ENCODE data around the gene ARFGEF3.
"Not testable (repeated sequence)": the region's sequence is repeated elsewhere in the genome, so short reads cannot be mapped to it uniquely, and the experiment has no call there.

The ARFGEF3 gene

DNA sequence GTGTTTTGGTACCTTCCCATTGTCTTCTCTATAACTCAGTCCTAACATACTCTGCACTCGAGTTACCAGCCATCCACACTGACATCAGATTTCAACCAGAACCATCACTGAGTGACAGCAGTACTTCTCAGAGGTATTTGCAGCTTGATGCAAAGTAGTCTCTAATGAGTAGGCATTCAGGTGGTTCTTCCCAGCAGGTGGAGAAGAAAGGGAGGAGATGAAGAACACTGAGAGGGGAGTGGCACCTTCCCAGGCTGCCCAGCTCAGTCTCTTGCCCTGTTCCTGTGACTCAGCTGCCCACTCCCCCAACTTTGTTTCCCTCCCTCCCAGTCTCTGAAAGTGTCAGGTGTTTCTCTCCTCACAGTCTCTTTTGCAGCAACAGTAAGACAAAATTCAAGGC lies 177.3 kb downstream of the ARFGEF3 start:
- H3K9me3 ChIP-seq (replicated peaks in 1 of 11), result no peaks in the 10 kb centered on the region
- no peaks in the 10 kb centered on the region for H3K27me3 ChIP-seq
- H3K27ac ChIP-seq, result no peak overlapping the region
- no peak for TF ChIP-seq Cebpa-rat (IDR thresholded peaks at IDR 0.05)
- H4K20me1 ChIP-seq, result no peaks in the 10 kb centered on the region
- no peaks in the 10 kb centered on the region for H3K4me1 ChIP-seq
- H3K9ac ChIP-seq, result no peak overlapping the region
- H3K4me3 ChIP-seq, result no peak overlapping the region
- H3K4me2 ChIP-seq, result no peak overlapping the region
- no peaks in the 10 kb centered on the region for H3K36me3 ChIP-seq

DNA sequence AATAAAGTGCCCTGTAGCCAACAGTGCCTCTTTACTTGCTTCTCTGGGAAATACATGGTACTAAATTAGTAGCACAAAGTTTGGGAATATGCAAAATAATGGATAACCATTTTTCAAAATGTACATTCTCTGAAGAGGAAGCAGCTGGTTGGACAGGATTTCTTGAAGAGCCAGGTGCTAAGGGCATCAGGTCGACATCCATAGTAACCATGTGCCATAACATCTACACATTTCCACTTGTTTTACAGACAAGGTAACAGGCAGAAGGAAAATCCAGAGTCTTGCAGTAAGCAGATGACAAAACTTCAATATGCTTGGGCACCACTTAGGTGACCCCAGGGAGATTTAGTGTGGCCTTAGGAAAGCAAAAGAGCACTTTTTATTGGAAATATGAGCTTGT lies 179.4 kb downstream of the ARFGEF3 start:
- H3K36me3 ChIP-seq, result no peaks in the 10 kb centered on the region
- no peak overlapping the region for H3K4me3 ChIP-seq
- H3K9ac ChIP-seq, result no peak overlapping the region
- no peaks in the 10 kb centered on the region for H4K20me1 ChIP-seq
- no peak overlapping the region for H3K4me2 ChIP-seq
- H3K27ac ChIP-seq, result no peak overlapping the region
- no peaks in the 10 kb centered on the region for H3K4me1 ChIP-seq
- H3K9me3 ChIP-seq (replicated peaks in 1 of 11), result no peaks in the 10 kb centered on the region
- no peak for TF ChIP-seq Cebpa-rat (IDR thresholded peaks at IDR 0.05)
- no peaks in the 10 kb centered on the region for H3K27me3 ChIP-seq

DNA sequence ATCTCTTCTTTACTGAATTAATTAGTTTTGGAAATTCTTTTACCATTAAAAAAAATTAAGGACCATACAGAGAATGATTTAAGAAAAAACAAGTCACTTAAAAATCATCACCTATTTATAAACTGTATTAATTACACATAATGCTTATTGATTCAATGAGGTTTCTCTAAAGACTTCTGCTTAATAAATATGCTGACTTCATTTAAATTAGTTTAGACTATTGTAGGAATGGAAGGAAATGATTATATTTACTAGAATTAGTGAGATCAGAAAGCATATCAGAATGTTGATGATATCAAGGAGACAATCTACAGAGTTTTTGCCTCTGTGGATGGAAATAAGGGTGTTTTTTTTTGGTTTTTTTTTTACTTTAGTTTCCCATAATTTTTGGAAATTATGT lies 181.4 kb downstream of the ARFGEF3 start:
- Histone ChIP-seq H3K4me3 (no peak overlapping the region), H3K9ac (no peak overlapping the region), H4K20me1 (no peaks in the 10 kb centered on the region), H3K36me3 (no peaks in the 10 kb centered on the region), H3K4me1 (no peaks in the 10 kb centered on the region), H3K9me3 (replicated peaks in 1 of 11) (no peaks in the 10 kb centered on the region), H3K27me3 (no peaks in the 10 kb centered on the region), H3K4me2 (no peak overlapping the region), H3K27ac (no peak overlapping the region)
- TF ChIP-seq Cebpa-rat (IDR thresholded peaks at IDR 0.05), result no peak

DNA sequence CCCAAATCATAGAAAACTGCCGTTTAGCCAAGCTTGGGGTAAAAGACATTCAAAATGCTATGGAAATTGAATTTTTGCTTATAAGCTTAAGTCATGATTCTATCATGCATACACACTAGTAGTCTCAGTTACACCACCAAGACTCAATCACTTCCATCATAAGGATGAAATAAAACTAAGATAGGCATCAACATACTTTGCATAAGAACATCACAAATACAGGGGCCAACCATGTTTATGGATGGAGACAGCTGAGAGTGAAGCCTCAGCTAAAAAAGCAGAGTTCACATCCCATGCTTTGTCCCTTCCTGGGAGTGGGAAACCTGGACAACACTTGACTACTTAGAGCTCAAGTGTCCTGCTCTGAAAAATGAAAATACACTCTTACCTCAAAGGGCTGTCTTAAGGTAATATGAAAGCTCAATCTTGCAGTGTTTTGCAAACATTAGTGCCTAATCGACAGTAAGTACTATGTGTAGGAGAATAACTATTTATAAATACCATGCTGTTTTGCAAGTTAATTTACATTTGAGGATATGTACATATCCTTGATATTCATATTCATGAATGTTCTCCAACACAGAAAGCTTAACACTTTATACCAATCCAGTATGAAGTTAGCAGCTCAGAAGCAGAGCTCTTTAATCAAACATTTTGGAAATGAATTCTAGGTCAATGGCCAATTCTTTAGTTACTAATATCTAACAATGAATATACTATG lies 184.0 kb downstream of the ARFGEF3 start:
- Histone ChIP-seq H3K27me3 (no peaks in the 10 kb centered on the region), H4K20me1 (no peaks in the 10 kb centered on the region), H3K4me2 (no peak overlapping the region), H3K9ac (no peak overlapping the region), H3K27ac (no peak overlapping the region), H3K36me3 (no peaks in the 10 kb centered on the region), H3K4me3 (no peak overlapping the region), H3K9me3 (replicated peaks in 1 of 11) (no peaks in the 10 kb centered on the region), H3K4me1 (no peaks in the 10 kb centered on the region)
- no peak for TF ChIP-seq Cebpa-rat (IDR thresholded peaks at IDR 0.05)

DNA sequence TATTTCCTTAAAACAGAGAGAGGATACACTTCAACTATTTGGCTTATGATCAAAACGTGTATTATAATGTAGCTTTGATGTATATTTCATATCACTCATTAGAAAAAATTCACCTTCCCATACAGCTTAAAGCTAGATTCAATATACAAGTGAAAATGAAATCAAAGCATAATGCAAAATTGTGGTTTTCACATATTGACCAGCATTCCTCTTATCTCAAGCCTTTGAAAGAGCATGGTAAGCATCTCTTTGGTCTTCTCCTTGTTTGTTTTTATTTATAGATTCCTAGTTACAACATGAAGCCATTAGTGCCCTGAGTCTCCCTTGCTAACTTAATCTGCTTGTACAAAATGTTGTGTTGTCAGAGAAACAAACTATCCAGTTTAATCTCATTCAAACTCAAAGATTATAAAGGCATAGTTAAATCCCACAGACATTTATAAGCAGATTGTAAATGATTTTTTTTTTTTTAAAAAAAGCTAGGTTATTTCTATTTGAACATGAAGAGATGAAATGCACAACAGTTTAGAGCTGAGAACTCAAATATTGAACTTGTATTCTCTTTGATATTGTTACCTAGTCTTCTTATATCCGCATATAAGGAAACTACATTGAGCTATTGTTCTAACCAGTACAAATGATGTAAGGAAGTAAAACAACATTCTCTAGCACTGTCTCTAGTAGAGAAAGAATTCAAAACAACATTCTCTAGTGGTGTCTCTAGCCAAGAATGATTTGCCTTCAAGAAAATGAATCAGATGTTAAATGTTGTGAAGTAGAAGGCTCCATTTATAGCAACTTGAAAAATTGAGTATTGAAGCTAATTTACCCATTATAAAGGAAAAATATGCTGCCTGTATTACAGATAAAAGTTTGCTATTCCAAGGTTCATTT lies 184.8 kb downstream of the ARFGEF3 start:
- Histone ChIP-seq H3K27me3 (no peaks in the 10 kb centered on the region), H3K9ac (no peak overlapping the region), H4K20me1 (no peaks in the 10 kb centered on the region), H3K36me3 (no peaks in the 10 kb centered on the region), H3K27ac (no peak overlapping the region), H3K4me3 (no peak overlapping the region), H3K9me3 (replicated peaks in 1 of 11) (no peaks in the 10 kb centered on the region), H3K4me1 (no peaks in the 10 kb centered on the region), H3K4me2 (no peak overlapping the region)
- no peak for TF ChIP-seq Cebpa-rat (IDR thresholded peaks at IDR 0.05)

DNA sequence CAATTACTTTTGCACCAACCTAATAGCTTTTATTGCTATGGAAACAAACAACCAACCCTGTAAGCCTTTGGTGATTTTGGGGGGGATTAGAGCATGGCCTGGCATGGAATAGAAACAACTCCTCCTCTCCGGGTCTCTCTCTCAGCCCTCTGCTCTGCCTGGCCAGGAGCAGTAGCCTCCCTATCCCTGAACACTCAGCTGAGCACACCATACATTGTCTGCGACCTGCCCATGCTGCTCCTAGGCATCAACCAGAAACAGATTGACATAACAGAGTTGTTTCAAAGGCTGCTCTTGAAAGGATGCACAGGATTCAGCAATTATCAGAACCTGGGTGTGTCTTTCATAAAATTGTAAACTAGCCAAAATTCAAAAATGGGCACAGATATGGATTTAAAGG lies 186.1 kb downstream of the ARFGEF3 start:
- H3K4me3 ChIP-seq, result no peak overlapping the region
- no peak overlapping the region for H3K9ac ChIP-seq
- H3K36me3 ChIP-seq, result no peaks in the 10 kb centered on the region
- no peaks in the 10 kb centered on the region for H3K27me3 ChIP-seq
- no peak overlapping the region for H3K27ac ChIP-seq
- no peak overlapping the region for H3K4me2 ChIP-seq
- no peak for TF ChIP-seq Cebpa-rat (IDR thresholded peaks at IDR 0.05)
- no peaks in the 10 kb centered on the region for H3K4me1 ChIP-seq
- no peaks in the 10 kb centered on the region for H3K9me3 ChIP-seq (replicated peaks in 1 of 11)
- H4K20me1 ChIP-seq, result no peaks in the 10 kb centered on the region

DNA sequence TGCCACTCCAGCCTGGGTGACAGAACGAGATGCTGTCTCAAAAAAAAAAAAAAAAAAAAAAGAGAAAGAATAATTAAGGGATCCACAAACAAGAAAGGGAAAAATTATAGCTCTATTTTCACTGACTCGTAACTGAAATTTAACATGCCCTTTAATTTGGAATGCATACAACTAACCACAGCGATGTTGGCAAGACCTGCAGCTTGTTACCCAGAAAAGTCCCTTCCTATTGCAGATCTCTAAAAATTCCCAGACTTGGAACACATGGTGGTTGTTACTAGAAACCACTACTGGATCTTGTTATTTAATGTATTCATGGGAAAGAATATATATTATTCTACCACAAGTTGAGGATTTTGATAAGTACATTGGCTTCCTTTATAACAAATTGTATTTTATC lies 188.2 kb downstream of the ARFGEF3 start:
- Histone ChIP-seq H3K36me3 (no peaks in the 10 kb centered on the region), H3K4me1 (no peaks in the 10 kb centered on the region), H3K9me3 (replicated peaks in 1 of 11) (no peaks in the 10 kb centered on the region), H3K27me3 (no peaks in the 10 kb centered on the region), H4K20me1 (no peaks in the 10 kb centered on the region), H3K4me3 (no peak overlapping the region), H3K4me2 (no peak overlapping the region), H3K9ac (no peak overlapping the region), H3K27ac (no peak overlapping the region)
- TF ChIP-seq Cebpa-rat (IDR thresholded peaks at IDR 0.05), result no peak

DNA sequence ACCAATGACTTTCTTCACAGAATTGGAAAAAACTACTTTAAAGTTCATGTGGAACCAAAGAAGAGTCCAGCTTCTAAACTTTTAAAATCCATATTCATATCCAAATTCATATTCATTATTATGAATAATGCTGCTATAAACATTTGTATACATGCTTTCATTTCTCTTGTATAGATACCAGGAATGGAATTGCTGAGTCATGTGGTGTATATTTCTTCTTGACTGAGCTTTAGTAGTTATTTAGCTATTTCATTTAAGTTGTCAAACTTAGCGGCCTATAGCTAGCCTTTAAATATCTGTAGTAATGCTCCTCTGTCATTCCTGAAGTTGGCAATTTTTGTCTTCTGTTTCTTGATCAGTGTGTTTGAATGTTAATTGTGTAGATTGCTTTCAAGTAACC lies 196.2 kb downstream of the ARFGEF3 start:
- H3K4me3 ChIP-seq, result no peak overlapping the region
- H3K27ac ChIP-seq, result no peak overlapping the region
- TF ChIP-seq Cebpa-rat (IDR thresholded peaks at IDR 0.05), result no peak
- no peaks in the 10 kb centered on the region for H3K27me3 ChIP-seq
- H3K36me3 ChIP-seq, result no peaks in the 10 kb centered on the region
- no peaks in the 10 kb centered on the region for H3K4me1 ChIP-seq
- no peak overlapping the region for H3K4me2 ChIP-seq
- no peaks in the 10 kb centered on the region for H3K9me3 ChIP-seq (replicated peaks in 1 of 11)
- H3K9ac ChIP-seq, result no peak overlapping the region
- H4K20me1 ChIP-seq, result no peaks in the 10 kb centered on the region

DNA sequence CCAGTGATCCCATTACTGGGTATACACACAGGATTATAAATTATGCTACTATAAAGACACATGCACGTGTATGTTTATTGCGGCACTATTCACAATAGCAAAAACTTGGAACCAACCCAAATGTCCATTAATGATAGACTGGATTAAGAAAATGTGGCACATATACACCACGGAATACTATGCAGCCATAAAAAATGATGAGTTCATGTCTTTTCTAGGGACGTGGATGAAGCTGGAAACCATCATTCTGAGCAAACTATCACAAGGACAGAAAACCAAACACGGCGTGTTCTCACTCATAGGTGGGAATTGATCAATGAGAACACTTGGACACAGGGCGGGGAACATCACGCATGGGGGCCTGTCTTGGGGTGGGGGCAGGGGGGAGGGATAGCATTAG lies 206.9 kb downstream of the ARFGEF3 start:
- not testable (repeated sequence) for H3K27ac ChIP-seq; H3K4me2 ChIP-seq; H3K4me3 ChIP-seq; H4K20me1 ChIP-seq; H3K9me3 ChIP-seq (replicated peaks in 1 of 11); H3K9ac ChIP-seq; H3K36me3 ChIP-seq; H3K27me3 ChIP-seq
- H3K4me1 ChIP-seq, result peaks cover 0 to 16% (median 9%) of the 10 kb centered on the region in 10 experiments; a peak in 12 of 20 replicates

Measured in BLaER1 treated with 17β-estradiol and CSF1 and Interleukin-3, amounts not matched to agents 10 nM and 100 nM (cell line).